HCT116 (cell line): ENCODE results near the gene STX1B. TPM values are rescaled to one million over a fixed set of nuclear protein-coding genes. Genes with fewer than 3 reads are reported as not detected.

Experiments used
- ATAC-seq: fragments of 200-7000 bp; cut with Tn5 transposase; 2 replicates; pipeline ENCODE4 v1.9.1; 2020; ENCODE audit warnings: mild to moderate bottlenecking, moderate library complexity
- BruUV-seq: library from RNA; stranded (reverse); fragments of 400-500 nt; replicated peaks from 2 replicates; lab custom pipeline; 2021; lab: Mats Ljungman, UMichigan
- CTCF ChIA-PET: fragments of 300-600 bp; sonication (Branson Sonifier 250); formaldehyde crosslinking; loops from one replicate; lab custom pipeline; 2021; ENCODE audit warnings: antibody characterized with exemption; lab: Charles Lee
- POLR2A ChIA-PET: fragments of 300-600, 350-600 bp; sonication (Branson Sonifier 250); formaldehyde crosslinking; loops from one replicate; lab custom pipeline; 2021; ENCODE audit warnings: antibody characterized with exemption; lab: Charles Lee
- RAD21 ChIA-PET, 2 experiments: fragments of 300-600 bp; sonication (Branson Sonifier 250); formaldehyde crosslinking; loops; one replicate each; lab custom pipeline; 2023; ENCODE audit warnings: low total read pairs in 2 of 2; ENCODE audit not compliant: uncharacterized antibody in 2 of 2, unreplicated experiment in 2 of 2, low non-redundant PET in 1 of 2; lab: Charles Lee
- DNase-seq: peaks from one replicate; pipeline ENCODE4 v3.0.0-alpha.2; 2010; ENCODE audit warnings: low read depth, low spot score
- H2AFZ ChIP-seq: fragments of 200-600 bp; shearing (Covaris generic), sonication (generic); 2 replicates; pipeline ENCODE4 v1.6.1; 2017; ENCODE audit warnings: low read depth, mixed run types, mixed read lengths, antibody characterized with exemption, low read length; ENCODE audit not compliant: poor library complexity, severe bottlenecking
- H3K27ac ChIP-seq: 2 replicates; pipeline ENCODE4 v1.5.1; 2012; ENCODE audit warnings: low read depth, low read length
- H3K27me3 ChIP-seq: fragments of 200-600 bp; sonication (generic); 2 replicates; pipeline ENCODE4 v1.6.1; 2016; ENCODE audit warnings: mixed run types, low read length, mixed read lengths; ENCODE audit not compliant: insufficient read depth
- H3K36me3 ChIP-seq, 2 experiments: fragments of 200-500 bp in 1 of 2; fragments of 200-600 bp in 1 of 2; sonication (Bioruptor generic) in 1 of 2; sonication (generic) in 1 of 2; 2 replicates each; pipeline versions ENCODE4 v1.5.1 to v1.6.1; 2014 to 2016; ENCODE audit warnings: low read length in 2 of 2, inconsistent platforms in 1 of 2, mixed read lengths in 1 of 2, mixed run types in 1 of 2; ENCODE audit not compliant: insufficient read depth in 2 of 2, control insufficient read depth in 1 of 2
- H3K4me1 ChIP-seq, 2 experiments: fragments of 200-600 bp in 1 of 2; sonication (generic) in 1 of 2; 2 replicates each; pipeline versions ENCODE4 v1.5.1 to v1.6.1; 2012 to 2017; ENCODE audit warnings: low read length in 2 of 2, inconsistent platforms in 1 of 2, mild to moderate bottlenecking in 1 of 2, mixed read lengths in 1 of 2, mixed run types in 1 of 2, moderate library complexity in 1 of 2; ENCODE audit not compliant: insufficient read depth in 2 of 2, control insufficient read depth in 1 of 2
- H3K4me2 ChIP-seq: fragments of 200-600 bp; sonication (generic); 2 replicates; pipeline ENCODE4 v1.6.1; 2017; ENCODE audit warnings: mixed run types, low read length, mixed read lengths
- H3K4me3 ChIP-seq, 2 experiments: fragments of 200-600 bp in 1 of 2; sonication (generic) in 1 of 2; replicated peaks in 1 of 2; 2 replicates each; pipeline ENCODE4 v1.5.1; 2011 to 2016; ENCODE audit warnings: low read length in 2 of 2, control low read depth in 1 of 2, low read depth in 1 of 2, mild to moderate bottlenecking in 1 of 2, mixed read lengths in 1 of 2, mixed run types in 1 of 2
- H3K79me2 ChIP-seq: fragments of 200-600 bp; sonication (generic); 2 replicates; pipeline ENCODE4 v1.6.1; 2017; ENCODE audit warnings: mild to moderate bottlenecking, mixed run types, low read length, moderate library complexity, mixed read lengths; ENCODE audit not compliant: insufficient read depth
- H3K9ac ChIP-seq: fragments of 200-600 bp; sonication (generic); 2 replicates; pipeline ENCODE4 v1.6.1; 2016; ENCODE audit warnings: low read length, mixed read lengths
- H3K9me2 ChIP-seq: fragments of 200-600 bp; sonication (generic), shearing (Covaris generic); 2 replicates; pipeline ENCODE4 v1.6.1; 2017; ENCODE audit warnings: mixed run types, mild to moderate bottlenecking, moderate library complexity; ENCODE audit not compliant: insufficient read depth
- H3K9me3 ChIP-seq, 2 experiments: fragments of 200-500 bp in 1 of 2; fragments of 200-600 bp in 1 of 2; sonication (Bioruptor generic) in 1 of 2; sonication (generic) in 1 of 2; 2 replicates each; pipeline ENCODE4 v1.6.1; 2014 to 2017; ENCODE audit warnings: low read length in 2 of 2, mixed read lengths in 2 of 2, inconsistent platforms in 1 of 2, low read depth in 1 of 2, mild to moderate bottlenecking in 1 of 2, mixed run types in 1 of 2, moderate library complexity in 1 of 2; ENCODE audit not compliant: control insufficient read depth in 1 of 2, insufficient read depth in 1 of 2
- H4K20me1 ChIP-seq: fragments of 200-600 bp; sonication (generic), shearing (Covaris generic); 2 replicates; pipeline ENCODE4 v1.6.1; 2017; ENCODE audit warnings: mixed run types, mild to moderate bottlenecking, moderate library complexity; ENCODE audit not compliant: insufficient read depth
- ATF3 ChIP-seq: IDR thresholded peaks from 2 replicates; pipeline ENCODE4 v1.6.1; 2012
- CBX3 ChIP-seq: IDR thresholded peaks from 2 replicates; pipeline ENCODE4 v1.6.1; 2012; ENCODE audit warnings: low read depth
- CEBPB ChIP-seq: IDR thresholded peaks from 2 replicates; pipeline ENCODE4 v1.6.1; 2012; ENCODE audit warnings: low read depth
- CTCF ChIP-seq, 3 experiments: fragments of 200-600 bp in 1 of 3; sonication (generic) in 1 of 3; IDR thresholded peaks in 2 of 3; conservative IDR thresholded peaks in 1 of 3; 2 replicates each; pipeline ENCODE4 v1.5.1; 2012 to 2017; ENCODE audit warnings: low read depth in 2 of 3, low read length in 2 of 3, antibody characterized with exemption in 1 of 3, borderline replicate concordance in 1 of 3, control low read depth in 1 of 3, mild to moderate bottlenecking in 1 of 3, mixed read lengths in 1 of 3, mixed run types in 1 of 3, moderate library complexity in 1 of 3; ENCODE audit not compliant: insufficient read depth in 1 of 3
- EGR1 ChIP-seq: IDR thresholded peaks from 2 replicates; pipeline ENCODE4 v1.6.1; 2012; ENCODE audit warnings: low read depth
- EZH2 ChIP-seq: fragments of 200-600 bp; sonication (generic); IDR thresholded peaks from 2 replicates; pipeline ENCODE4 v1.6.1; 2017; ENCODE audit warnings: antibody characterized with exemption, mixed run types
- EZH2phosphoT487 ChIP-seq: fragments of 200-600 bp; IDR thresholded peaks from 2 replicates; pipeline ENCODE4 v1.6.1; 2018; ENCODE audit warnings: antibody characterized with exemption, borderline replicate concordance
- FOSL1 ChIP-seq: IDR thresholded peaks from 2 replicates; pipeline ENCODE4 v1.6.1; 2012; ENCODE audit warnings: low read depth
- POLR2A ChIP-seq: IDR thresholded peaks from 2 replicates; pipeline ENCODE4 v1.7.0; 2011; ENCODE audit warnings: borderline replicate concordance; ENCODE audit not compliant: insufficient read depth, insufficient read length; ENCODE audit errors: extremely low read depth
- REST ChIP-seq: IDR thresholded peaks from 2 replicates; pipeline ENCODE4 v1.6.1; 2012; ENCODE audit warnings: low read depth
- SIN3A ChIP-seq: IDR thresholded peaks from 2 replicates; pipeline ENCODE4 v1.6.1; 2012; ENCODE audit warnings: low read depth
- SP1 ChIP-seq: IDR thresholded peaks from 2 replicates; pipeline ENCODE4 v1.6.1; 2012; ENCODE audit warnings: low read depth
- SRF ChIP-seq: IDR thresholded peaks from 2 replicates; pipeline ENCODE4 v1.6.1; 2012; ENCODE audit warnings: low read depth
- TCF7L2 ChIP-seq: IDR thresholded peaks from 2 replicates; pipeline ENCODE4 v1.7.0; 2011; ENCODE audit warnings: borderline replicate concordance, inconsistent platforms; ENCODE audit not compliant: insufficient read depth, insufficient read length; ENCODE audit errors: extremely low read depth
- YY1 ChIP-seq: IDR thresholded peaks from 2 replicates; pipeline ENCODE4 v1.6.1; 2011; ENCODE audit warnings: low read length, low read depth, moderate library complexity, mild to moderate bottlenecking; ENCODE audit not compliant: insufficient replicate concordance; ENCODE audit errors: extremely low read depth
- ZFX ChIP-seq: fragments of 450-650 bp; IDR thresholded peaks from 2 replicates; pipeline ENCODE4 v1.6.1; 2017
- ZNF274 ChIP-seq: fragments of 200-500 bp; sonication (Bioruptor generic); IDR thresholded peaks from 2 replicates; pipeline ENCODE4 v1.6.1; 2014; ENCODE audit warnings: mild to moderate bottlenecking, low read depth, low read length, inconsistent platforms
- intact Hi-C: fragments of 100-400 bp; cut with micrococcal nuclease; formaldehyde crosslinking; loops from 2 replicates; pipeline ENCODE4 v1.10.0; 2022
- total RNA-seq: library from RNA; stranded (reverse); gene quantifications from one replicate; pipeline ENCODE4 v1.2.1, GENCODE V29; 2021; ENCODE audit not compliant: unreplicated experiment
- TF ChIP-seq, protein P1 (sequence below): IDR thresholded peaks from 2 replicates; pipeline ENCODE4 v1.6.1; 2012
- TF ChIP-seq, protein P2 (sequence below): IDR thresholded peaks from 2 replicates; pipeline ENCODE4 v1.6.1; 2011; ENCODE audit warnings: mild to moderate bottlenecking, low read length, moderate library complexity; ENCODE audit not compliant: insufficient replicate concordance; ENCODE audit errors: extremely low read depth

STX1B gene
- total RNA-seq, 1 experiment from 2014 or later: 1.6 TPM

GRCh38 chr16:30967795-30968194 is 42.6 kb downstream of the STX1B start:
- Histone ChIP-seq H3K9ac (no peak overlapping the region), H3K9me2 (no peaks in the 10 kb centered on the region), H3K27me3 (no peaks in the 10 kb centered on the region), H3K4me2 (no peak overlapping the region), H3K79me2 (no peaks in the 10 kb centered on the region; the same call in 1 of the 2 replicates), H3K9me3 (no peaks in the 10 kb centered on the region), H3K4me1 (no peaks in the 10 kb centered on the region), H4K20me1 (no peaks in the 10 kb centered on the region), H3K27ac (no peak overlapping the region), H3K4me3 (no peak overlapping the region), H3K36me3 (peaks cover 54 to 55% of the 10 kb centered on the region in 2 experiments), H2AFZ (no peak overlapping the region)
- POLR2A ChIA-PET: no interaction called here
- CTCF ChIA-PET: no interaction called here
- intact Hi-C loops: no loop called here
- no TSS peak for BruUV-seq
- RAD21 ChIA-PET: no interaction called here
- no peak for TF ChIP-seq SP1
- TF ChIP-seq EZH2phosphoT487: no peak
- TF ChIP-seq EGR1: no peak
- no peak for TF ChIP-seq EZH2
- no peak for TF ChIP-seq ZNF274
- TF ChIP-seq ATF3: no peak
- no peak for TF ChIP-seq CTCF (IDR thresholded peaks at IDR 0.05 in 2 of 3, conservative IDR thresholded peaks at IDR 0.05 in 1 of 3; ENCODE audit: borderline replicate concordance in 1 of 3, insufficient read depth in 1 of 3, low read depth in 2 of 3, low read length in 2 of 3)
- no peak for TF ChIP-seq ZFX
- no peak for TF ChIP-seq SRF
- no peak for TF ChIP-seq TCF7L2
- no peak for TF ChIP-seq YY1
- no peak for TF ChIP-seq CBX3
- TF ChIP-seq, protein P1, sequence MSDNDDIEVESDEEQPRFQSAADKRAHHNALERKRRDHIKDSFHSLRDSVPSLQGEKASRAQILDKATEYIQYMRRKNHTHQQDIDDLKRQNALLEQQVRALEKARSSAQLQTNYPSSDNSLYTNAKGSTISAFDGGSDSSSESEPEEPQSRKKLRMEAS: no peak
- TF ChIP-seq, protein P2, sequence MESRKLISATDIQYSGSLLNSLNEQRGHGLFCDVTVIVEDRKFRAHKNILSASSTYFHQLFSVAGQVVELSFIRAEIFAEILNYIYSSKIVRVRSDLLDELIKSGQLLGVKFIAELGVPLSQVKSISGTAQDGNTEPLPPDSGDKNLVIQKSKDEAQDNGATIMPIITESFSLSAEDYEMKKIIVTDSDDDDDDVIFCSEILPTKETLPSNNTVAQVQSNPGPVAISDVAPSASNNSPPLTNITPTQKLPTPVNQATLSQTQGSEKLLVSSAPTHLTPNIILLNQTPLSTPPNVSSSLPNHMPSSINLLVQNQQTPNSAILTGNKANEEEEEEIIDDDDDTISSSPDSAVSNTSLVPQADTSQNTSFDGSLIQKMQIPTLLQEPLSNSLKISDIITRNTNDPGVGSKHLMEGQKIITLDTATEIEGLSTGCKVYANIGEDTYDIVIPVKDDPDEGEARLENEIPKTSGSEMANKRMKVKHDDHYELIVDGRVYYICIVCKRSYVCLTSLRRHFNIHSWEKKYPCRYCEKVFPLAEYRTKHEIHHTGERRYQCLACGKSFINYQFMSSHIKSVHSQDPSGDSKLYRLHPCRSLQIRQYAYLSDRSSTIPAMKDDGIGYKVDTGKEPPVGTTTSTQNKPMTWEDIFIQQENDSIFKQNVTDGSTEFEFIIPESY: no peak
- no peak for TF ChIP-seq SIN3A
- TF ChIP-seq REST: no peak
- no peak for TF ChIP-seq POLR2A
- TF ChIP-seq CEBPB: no peak
- no peak for TF ChIP-seq FOSL1
- no peak for ATAC-seq
- no peak for DNase-seq
